Prostate gland (tissue), 2 donors: Measurements from ENCODE around the gene ZNF32.

Source experiments
- CTCF ChIP-seq, 4 experiments: fragments of 200-600 bp in 2 of 4; fragments of 450-650 bp in 2 of 4; sonication (generic) in 2 of 4; IDR thresholded peaks; 1 replicate in 3 of 4; 2 replicates in 1 of 4; pipeline ENCODE4 v1.5.1; 2016 to 2019; ENCODE audit warnings: antibody characterized with exemption in 4 of 4, mild to moderate bottlenecking in 2 of 4, moderate library complexity in 2 of 4
- POLR2A ChIP-seq: fragments of 450-650 bp; IDR thresholded peaks from one replicate; pipeline ENCODE4 v1.6.1; 2016; ENCODE audit warnings: antibody characterized with exemption, mild to moderate bottlenecking

- TF ChIP-seq POLR2A (no peak), CTCF (IDR thresholded peaks at IDR 0.05) (no peak)
Observed at GRCh38 chr10:43627942-43628341, 20.7 kb downstream of the ZNF32 start.
